Kidney glomerular epithelial cell (primary cell): ENCODE data around the gene TEAD1.

Experiments
- DNase-seq: peaks from one replicate; lab custom pipeline; 2025; lab: John Stamatoyannopoulos, UW

The TEAD1 gene

DNA sequence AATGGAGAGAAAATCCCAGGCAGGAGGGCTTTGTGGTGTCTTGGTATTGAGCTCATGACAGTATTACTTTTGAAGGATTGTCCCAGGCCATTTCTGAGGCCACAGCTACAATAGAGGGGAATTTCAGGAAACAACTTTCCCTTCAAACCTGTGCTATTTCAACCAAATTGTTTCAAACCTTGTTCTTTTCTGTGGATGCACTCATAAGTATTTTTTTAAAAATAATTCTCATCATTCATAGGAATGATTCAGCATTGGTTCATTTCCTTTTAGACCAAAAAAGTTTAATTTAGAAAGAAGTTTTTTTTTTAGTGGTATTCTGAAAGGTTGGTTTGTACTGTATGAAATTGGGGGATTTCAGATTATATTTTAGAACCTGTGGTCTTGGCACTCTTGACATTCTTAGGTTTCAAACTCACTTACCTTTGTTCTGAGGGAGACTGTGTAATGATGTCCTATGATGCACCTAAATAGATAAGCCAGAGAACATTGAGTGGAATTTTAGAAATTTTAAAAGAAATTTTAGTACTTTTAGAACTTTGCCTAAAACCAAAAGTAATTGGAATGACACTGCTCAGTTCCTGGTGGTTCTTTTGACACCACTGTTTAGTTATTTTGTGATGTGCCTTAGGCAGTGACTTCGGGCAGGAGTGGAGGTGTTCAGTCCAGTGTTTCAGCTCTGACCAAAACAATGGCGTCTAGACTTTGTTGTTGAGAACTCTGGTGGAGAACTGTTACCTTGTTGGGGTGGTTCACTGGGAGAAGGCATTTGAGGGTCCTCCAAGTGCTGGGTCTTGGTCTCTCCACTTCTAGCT is 12.2 kb downstream of the TEAD1 start:
- no peak for DNase-seq

DNA sequence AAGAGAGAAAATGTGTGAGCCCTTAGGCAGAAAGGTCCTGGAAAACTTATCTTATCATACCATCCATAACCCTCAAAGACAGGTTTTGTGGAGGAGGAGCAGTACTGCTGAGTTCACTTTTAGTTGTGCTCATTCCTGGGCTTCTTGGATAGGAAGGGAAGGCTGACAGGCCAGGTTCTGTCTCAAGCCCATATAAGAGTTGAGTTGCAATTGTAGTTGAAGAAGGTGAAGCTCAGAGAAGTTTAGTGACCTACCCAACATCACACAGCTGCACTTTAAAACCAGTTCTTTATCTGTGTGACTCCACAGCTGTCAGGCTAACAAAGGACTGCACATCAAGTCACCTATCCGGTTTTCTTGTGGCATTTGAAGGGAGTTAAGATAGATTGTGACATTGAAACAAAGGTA is 13.0 kb downstream of the TEAD1 start:
- DNase-seq: no peak

DNA sequence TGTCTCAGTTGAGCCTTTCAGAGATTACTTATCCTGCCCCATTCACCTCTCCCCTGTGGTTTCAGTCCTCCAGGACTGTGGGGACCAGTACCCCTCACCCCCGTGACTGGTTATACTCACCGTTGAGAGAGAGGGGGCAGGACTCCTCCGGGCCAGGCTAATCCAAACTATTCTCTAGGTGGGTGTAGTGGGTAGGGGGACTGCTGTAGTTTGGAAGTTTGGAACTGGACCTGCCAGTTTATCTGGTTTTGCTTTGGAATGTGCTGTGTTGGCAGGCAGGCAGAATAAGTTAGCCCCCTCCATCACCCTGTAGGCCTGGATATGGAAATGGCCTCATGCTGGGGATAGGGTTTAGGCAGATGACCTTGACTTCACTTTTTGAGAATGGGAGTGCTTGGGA is 13.5 kb downstream of the TEAD1 start:
- no peak for DNase-seq

DNA sequence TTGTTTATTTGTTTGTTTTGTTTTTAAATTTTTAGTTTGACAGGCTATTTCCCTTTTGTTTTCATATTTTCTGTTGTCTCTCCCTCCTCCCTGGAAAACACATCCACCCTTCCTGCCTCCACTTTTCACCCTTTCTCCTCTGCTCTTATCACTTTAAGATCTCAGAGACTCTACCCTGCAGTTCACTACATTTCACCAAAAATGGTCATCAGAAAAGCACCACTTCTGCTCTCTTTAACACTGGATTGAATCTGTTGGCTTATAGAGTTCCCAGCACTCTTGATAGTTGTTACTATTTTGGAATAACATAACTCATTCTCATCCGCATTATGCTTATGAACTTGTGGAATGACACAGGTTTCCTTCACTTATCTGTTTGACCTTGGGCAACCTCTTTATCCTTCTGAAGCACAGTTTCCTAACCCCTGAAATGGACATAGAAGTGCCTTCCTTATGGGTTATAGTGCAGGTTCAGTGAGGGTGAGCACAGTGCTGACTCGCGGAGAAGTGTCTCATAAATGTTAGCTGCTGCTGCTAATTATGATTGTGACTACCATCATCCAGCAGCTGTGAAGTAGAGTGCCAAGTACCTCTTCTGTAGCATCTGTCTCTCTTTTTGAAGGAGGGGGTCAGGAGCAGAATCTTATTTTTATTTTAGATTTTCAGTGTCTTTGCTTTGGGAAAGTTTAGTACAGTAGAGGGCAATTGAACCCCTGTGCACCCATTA is 15.0 kb downstream of the TEAD1 start:
- no peak for DNase-seq

DNA sequence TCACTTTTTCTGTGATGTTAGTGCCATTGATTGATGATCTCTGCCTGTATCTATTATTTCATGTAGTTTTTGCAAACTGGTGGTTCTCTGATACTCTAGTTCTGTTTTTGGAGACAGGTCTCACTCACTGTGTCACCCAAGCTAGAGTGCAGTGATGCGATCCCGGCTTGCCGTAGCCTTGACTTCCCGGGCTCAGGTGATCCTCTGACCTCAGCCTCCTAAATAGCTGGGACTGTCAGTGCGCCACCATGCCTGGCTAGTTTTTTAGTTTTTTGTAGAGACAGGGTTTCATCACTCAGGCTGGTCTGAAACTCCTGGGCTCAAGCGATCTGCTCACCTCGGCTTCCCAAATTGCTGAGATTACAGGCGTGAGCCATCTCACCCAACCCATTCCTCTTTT is 16.4 kb downstream of the TEAD1 start:
- DNase-seq: no peak

DNA sequence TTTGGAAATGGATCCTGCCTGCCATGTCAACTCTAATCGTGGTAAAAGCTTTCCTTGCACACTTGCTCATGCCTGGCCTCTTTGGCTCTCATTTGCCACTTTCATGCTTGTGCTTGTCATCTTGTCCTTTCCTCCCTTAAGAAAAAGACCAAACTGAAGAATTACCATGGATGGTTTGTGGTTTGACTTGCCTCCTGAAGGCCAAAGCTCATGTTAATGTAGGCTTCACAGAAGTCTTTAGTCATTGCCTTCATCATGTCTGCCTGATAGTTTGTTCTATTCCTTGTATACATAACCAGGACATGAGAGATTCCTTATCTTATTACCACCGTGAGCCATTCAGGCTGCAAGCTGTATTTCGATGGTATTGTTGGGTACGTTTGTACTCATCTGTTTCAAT is 17.3 kb downstream of the TEAD1 start:
- DNase-seq: no peak

DNA sequence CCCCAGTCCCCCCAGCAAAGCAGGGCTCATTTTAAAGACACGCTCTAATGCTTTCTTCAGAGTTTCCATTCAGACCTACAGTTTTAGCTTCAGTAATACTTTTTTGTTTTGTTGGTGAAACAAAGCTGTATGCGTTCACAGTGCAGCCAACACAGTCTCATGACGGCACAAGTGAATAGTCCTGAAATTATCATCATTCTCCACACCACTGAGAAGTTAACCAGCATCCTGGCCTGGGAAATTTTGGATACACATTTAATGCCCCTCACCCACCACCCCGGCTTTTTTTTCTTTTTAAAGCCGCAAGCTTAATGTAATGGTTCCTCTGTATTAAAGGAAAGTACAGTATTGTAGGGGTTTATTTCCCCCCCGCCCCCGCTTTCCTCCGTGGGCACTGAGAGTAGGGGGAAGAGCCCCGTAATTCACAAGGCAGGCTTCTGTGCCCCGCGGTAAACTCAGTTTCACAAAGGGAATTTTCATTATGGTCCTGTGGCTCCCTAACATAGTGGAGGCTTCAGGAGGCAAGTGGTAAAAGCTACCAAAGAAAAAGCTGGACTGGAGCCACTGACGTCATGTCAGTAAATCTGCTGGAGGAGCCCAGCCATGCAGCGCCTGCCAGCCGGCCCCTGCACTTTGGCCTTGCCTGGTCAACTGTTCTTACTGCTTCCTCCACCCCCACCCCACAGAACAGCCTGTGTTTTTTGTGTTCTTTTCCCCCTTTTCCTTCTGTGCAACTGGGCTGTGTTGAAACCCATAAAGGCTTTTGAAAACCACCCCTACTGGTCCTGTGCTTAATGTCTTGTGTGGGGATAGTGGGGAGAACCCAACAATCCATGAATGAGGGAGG is 18.2 kb downstream of the TEAD1 start:
- DNase-seq: peak; percentile 80

DNA sequence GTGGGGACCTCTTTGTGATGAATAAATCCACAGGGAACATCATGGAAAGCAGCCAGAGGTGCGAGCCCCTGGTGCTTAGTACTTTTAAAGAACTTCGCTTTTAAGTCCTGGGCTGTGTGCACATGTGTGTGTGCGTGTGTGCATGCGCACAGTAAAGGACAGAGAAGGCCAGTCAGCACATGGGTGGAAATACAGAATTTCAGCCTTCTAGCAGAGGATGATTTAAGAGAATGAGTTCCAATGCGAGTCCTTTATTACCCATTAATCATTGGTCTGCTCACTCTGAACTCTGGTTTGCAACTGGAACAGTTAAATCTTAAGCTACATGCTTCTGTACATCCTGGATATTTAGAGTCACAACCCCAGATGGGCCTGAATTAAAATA is 18.9 kb downstream of the TEAD1 start:
- no peak for DNase-seq

DNA sequence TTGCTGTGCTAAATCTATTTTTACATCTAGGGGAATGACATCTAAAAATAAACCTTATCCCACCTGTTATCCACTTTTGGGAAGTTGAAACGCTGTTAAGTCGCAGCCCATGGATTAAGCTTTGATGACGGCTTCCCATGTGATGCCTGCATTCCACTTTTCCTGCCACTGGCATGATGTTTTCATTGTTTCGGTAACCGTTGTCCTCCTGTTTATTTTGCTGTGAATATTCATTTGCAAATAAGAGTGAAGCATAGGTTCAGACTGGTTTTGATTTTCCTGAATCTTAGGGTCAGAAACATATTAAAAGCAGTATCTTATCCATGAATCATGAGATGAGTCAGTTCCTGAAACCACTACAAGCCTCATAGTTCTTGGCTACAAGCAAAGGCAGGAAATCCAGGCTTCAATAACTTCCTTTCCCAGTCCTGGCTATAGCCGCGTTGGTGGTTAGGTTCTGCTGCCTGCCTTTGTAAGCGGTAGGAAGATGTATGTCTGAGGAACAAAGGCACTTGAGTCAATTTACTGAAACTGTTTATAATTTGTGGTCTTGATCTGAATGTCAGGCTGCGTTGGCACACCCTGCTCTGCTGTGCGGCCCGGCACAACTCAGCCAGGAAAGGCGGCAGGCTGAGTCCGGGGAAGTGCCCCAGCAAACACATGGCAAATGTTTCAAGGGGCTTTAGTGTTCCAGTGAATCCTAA is 19.4 kb downstream of the TEAD1 start:
- DNase-seq: peak; percentile 97

DNA sequence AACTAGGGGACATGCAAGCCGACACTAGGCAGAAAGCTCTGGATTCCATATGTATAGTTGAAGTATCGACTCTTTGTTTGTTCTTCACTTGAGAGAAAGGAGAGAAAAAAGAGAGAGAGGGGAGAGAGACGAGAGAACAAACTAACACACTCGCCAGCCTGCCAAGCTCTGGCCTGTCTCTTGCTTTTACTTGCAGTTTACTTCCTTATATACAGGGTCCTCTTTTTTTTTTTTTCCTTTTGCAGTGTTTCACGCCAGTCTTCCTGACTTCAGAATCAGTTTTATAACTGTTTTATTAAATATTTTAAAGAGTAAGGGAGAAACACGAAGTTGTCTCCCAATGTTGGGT is 19.9 kb downstream of the TEAD1 start:
- peak; percentile 78 for DNase-seq

DNA sequence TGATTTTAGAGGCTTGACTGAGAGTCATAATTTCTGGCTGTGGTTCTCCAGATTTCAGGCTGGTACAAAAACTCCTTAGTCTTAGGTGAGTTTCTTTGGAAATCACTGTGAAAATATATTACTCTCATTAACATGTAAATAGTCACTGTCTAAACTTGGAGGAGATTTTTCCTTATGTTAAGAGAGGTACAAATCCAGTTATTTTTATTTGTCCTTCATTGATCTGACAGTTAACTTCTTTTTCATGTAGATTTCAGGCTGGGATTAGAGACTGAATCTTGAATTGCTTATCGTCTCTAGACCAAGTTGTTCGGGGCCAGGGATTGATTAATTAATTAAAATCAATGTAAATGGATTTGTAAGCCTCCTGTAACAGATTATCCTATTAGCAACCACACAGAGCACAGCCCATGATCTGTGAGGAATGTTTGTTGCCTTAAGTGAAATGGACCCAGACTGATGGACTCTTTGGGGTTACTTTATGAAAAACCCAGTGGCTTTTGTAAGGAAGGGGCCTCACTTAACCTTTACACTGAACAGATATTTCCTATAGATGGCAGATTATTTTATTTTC is 21.1 kb downstream of the TEAD1 start:
- no peak for DNase-seq

DNA sequence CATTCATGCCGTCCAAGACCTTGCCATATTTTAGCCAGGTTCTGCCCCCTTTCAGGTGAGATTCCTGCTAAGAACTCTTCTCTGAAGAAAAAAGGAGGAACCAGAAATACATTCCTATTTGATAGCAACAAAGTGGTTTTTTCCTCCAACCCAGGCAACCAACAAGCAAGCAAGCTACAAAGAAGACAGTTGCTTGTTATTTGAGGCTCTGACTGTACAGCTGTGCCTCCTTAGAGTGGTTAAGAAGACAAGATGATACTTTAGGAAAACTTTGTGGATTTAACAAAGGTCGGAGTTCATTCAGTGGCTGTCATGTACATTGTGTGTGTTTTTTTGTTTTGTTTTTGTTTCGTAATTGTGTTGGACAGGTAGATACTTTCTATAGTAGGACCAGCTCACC is 21.7 kb downstream of the TEAD1 start:
- no peak for DNase-seq

DNA sequence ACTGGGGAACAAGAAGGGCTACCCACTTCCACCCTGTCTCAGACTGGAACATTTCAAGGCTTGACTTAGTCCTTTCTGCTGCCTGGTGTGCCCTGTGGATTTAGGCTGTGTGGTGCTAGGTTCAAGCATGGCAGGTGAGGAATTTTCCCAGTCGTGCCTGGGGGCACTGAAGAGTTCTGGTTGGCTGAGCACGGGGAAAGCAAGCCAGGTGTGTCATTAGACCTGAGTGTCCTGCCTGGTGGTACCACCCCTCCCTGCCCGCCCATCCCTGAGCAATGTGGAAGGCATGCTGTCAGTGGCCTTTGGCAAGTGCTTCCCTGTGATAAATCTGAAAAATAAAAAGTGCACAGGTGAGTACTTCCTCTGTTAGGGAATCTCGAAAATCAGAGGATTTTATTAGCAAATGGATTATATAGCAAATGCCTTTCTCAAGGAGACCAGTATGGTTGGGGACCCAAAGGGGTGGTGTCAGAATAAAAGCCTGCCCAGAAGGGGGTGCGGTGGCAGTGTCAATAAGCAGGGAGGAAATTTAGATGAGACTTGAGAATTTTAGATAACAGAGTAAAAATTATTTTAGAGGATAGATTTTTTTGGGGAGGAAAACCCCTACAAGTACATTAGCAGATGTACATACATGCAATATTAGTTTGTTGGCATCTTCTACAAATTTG is 22.8 kb downstream of the TEAD1 start:
- DNase-seq: peak; percentile 20

DNA sequence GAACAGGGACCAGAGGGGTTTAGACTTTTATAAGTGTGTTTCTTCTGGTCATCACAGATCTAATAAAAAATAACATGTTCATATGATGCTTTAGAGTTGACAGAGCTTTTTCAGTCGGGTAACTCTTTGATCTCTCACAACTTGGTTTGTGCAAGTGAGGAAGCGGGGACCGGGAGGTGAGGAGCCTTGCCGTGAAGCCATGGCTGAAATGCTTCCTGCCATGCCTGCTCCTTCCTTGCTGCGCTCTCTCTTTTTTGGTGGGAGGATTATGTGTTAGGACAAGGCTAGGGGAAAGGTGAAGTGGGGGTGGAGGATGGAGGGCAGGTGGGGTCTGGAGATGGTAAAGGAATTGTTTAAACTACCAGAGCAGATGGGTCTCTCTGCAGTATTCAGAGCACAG is 23.8 kb downstream of the TEAD1 start:
- DNase-seq: no peak

DNA sequence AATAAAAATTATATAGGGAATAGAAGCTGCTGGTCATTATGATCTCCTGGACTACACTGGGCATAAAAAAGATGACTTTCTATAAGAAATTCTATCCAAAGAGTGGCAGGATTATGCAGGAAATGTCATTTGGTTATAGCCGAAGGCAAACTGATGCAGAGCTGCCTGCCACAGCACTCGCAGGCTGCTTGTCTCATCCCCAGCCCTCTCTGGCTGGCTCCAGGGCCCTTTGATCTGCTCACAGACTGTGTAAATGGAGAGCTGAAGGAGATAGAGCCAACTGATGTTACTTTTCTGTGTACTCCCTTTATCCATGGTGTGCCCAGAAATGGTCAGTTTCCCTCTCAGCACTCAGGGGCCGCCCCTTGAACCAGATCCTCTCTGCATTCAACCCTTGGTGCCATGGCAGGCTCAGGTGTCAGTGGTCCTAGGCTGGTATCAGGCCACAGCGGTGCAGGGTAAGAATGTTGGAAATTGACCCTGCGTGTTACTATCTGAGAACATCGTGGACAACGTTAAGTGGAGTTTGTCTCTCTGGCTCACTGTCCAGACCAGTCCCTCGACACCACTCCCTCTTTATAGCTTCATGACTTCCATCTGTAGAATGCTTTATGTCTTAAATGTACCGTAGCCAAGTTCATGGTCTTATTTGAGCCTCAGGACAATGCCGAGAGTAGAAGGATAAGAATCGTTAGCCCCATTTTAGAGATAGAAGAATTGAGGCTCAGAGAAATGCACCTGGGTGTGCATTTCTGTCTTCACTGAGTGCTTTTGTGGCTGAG is 27.8 kb downstream of the TEAD1 start:
- no peak for DNase-seq

DNA sequence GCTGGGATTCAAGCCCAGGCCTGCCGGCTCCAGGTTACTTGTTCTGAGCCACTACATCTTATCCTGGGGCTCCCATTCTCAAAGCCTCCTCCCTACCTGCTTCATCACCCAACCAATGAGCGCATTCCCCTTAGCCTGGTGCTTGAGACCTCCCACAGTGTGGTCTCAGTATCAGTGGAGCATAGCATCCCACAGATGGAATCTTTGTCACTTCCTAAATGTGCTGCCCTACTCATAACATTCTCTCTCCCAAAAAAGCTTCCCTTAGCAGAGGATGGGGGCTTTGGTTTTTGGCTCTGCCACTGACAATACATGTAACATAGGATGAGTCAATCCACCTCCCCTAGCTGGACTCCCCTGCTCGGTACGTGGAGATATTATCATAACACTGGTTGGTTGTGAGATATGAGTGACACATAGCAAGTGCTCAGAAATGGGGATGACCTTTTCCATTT is 28.8 kb downstream of the TEAD1 start:
- no peak for DNase-seq

DNA sequence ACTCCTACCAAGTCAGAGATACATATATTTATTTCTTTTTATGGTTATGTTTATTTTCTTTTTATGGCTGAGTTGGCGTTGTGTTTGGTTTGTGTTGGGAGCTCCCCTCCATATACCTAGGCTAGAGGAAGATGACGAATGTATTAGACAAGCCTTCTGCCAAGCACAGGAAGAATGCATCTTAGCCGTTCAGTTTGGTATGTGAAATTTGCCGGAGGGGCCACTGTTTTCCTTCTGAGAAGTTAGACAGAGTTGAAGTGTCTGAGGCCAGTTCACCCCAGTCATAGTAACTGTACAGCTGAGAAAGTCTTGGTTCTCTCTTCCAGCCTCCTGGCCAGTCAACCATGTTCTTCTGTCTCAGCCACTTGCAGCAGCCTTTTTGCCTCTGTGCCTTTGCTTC is 29.8 kb downstream of the TEAD1 start:
- no peak for DNase-seq

DNA sequence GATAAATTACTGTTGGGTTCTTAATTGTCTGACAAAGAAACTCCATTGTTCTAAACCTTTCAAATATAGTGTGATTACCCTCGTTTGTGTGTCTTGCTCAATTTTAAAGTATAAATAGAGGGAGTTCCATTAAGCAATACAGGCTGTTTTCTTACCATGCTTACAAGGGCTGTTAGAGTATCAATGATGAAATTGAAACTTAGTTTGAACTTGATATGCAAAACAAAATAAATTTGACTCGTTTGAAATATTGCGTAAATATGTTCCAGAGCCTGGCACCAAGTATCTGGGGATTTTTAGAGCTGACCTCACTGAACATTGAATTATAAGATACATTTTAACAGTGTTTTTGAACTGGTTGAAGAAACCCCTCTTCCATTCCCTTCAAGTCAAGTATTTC is 31.7 kb downstream of the TEAD1 start:
- no peak for DNase-seq

DNA sequence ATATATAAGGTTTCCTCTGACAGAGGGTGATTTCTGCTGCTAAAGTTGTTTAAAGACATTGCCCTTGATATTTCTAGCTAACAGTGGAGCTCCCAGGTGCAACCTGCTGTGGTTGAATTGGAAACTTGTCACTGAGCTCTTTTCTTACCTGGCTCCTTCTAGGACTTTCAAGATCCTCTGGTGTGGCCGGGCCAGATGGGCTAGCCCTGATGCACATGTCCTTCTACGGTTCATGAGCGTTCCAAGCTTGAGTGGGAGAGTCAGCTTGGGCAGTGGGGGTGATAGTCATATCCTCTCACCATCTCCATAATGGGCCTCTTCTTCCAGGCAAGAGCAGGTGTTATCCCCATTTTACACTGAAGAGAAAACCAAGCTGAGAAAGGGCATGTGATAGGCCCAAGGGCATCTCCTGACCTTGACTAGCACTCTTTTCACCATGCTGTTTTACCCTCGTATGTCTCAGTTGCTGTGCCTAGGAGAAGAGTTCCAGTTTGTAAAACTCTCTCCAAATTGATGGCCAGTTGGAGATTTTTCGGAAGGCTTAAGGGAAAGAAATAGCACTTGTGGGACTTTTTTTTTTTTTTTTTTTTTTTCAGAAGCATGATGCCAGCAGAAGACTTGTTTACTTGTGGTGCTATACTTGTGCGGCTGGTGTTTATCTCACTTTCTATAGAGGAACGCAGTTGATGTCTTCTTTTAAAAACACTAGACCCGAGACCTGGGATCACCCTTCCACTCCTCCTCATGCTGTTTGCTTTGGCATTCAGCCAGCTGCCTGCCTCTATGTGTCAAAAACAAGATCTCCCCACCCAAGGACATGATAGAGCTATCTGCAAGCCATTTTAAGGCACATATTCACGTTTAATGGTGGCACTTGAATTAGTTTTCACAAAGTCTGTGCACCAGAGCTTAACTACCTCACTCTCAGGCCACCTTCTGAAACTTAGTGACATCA is 32.6 kb downstream of the TEAD1 start:
- DNase-seq: no peak
